Hematopoietic multipotent progenitor cell (in vitro differentiated cells): ENCODE data around the gene KIAA1614. TPM values are rescaled to one million over a fixed set of nuclear protein-coding genes. Genes with fewer than 3 reads are reported as not detected.

Experiments
- DNase-seq, 3 donors: peaks; one replicate each; pipeline ENCODE4 v3.0.0-alpha.2; 2011 to 2015; ENCODE audit warnings: low read depth in 2 of 3, low spot score in 2 of 3
- total RNA-seq: library from RNA; depleted of rRNA; stranded (reverse); fragments of >200 nt; gene quantifications from one replicate; pipeline ENCODE4 v1.2.3, GENCODE V29; 2012

The KIAA1614 gene, protein sequence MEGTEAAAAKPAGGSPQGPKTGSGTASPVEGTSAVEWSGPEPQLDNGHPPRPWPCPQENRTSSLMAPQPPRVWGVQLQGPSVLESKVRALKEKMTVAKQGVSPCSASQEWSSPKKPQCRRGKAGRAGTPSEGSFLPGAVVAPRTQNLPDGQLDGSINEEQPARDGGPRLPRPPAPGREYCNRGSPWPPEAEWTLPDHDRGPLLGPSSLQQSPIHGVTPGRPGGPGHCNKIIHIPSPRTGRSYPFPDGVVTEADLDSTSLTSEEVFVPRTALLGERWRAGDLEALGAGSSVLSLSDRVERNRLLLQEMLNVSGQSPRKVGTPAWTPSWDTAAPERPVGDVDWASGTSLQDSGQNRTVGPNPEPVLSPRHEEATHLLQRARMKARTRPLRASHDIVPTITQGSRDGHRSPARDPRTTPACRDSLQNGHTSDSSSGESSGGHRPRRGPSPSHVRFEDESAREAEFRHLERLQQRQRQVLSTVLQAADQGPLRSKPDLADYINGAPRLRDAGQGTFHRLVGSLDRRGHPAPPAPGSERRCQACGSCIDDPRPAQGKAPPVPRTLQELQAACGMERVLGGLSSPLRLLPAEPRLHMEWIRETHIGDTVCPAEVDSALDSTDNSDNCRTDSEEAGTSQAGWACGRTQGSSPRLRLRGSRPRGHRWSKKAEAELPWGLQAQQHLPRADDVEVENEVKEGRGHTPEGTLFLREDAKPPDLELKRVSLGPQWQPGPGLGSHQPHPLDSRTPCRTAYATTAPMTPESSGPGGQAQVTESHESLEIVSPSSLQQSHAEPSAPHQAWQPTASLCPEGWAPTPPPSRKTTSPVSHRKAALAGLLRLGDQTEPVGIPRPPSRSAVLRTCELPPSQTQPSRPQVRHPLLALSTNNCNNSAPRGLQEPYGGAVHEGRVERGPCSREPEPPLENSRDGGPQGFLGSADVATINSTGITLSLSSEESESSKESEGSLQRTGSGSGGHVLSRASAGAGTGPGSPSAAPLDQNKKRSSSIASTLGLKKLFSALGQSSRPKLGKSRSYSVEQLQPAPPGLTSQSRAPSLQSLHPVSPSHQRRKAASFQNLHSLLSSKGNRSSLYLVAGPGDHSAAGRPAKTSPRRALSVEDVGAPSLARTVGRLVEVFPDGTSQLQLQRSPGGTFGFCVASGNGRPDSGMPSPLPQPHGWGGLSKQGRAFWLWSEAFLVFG
- 0.81 TPM for total RNA-seq

DNA sequence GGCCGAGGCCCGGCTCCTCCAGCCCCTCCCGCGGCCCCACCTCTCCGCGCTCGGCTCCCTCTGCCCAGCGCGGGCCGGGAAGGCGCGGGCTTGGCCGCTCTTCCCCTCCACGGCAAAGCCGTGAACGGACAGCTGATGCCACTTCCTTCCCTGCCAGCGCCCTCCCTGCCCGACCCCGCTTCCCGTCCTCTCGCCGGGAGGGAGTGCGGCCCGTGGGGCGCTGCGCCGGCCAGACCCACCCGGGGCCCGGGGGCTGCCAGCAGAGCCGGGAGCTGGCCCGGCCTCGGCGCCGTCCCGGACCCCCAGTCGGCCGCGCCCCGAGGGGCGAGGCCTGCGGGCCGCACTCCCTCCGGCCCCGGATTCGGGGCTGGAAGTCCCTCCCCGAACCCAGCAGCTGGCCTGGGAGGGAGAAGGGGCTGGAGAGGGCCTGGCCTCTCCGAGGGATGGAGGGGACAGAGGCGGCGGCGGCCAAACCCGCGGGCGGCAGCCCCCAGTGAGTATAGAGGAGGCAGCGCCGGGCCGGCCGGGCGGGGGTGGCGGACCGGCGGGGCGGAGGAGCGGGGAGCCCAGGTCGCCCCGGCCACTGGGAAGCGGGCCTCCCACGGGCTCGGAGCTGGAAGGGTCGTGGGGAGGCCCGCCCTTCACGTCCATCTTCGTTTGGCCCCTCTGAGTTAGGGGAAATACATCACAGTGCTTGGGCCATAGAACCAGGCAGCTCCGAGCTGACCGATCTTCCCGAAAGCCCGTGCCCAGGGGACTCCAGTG is at the start of gene KIAA1614:
KIAA1614 (plus strand) TSS at position 97 of the 765 bp plus-strand sequence; CDS start at position 444, 347 bp downstream.
- no peak for DNase-seq

- DNase-seq, result peak; percentile 26 to 63 (median 30)
Measured at GRCh38 chr1:180863158-180863775, 49.4 kb upstream of the KIAA1614 start.

DNA sequence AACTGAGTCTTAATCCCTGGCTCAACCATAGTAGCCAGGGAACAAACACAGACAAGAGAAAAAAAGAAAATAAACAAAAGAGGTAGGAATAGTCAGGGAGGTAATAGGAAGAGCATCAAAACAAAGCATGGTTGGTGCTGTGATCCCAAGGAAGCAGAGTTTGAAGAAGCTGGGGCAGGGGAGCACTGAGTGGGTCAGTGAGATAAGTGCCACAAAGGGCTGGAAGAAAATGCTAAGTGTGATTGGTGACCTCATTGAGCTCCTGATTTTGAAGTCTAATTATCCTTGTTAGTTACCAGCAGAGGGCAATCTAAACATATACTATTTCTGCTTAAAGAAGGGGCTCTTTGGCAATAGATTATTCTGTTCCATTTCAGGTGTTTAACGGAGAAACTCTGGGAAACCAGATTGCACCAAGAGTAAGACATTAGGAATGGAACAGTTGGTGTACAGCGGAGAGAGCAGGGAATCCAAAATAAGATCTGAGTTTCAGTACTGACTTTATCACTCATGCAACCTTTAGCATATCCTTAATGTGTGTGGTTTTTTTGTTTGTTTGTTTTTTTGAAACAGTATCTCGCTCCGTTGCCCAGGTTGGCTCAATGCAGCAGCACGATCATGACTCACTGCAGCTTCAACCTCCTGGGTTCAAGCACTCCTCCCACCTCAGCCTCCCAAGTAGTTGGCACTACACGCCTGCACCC is 30.7 kb upstream of the KIAA1614 start:
- peak in 2 of 3 donors; percentile 29 to 56 for DNase-seq

GRCh38 chr1:180884588-180885300 is 28.0 kb upstream of the KIAA1614 start:
- no peak for DNase-seq

DNA sequence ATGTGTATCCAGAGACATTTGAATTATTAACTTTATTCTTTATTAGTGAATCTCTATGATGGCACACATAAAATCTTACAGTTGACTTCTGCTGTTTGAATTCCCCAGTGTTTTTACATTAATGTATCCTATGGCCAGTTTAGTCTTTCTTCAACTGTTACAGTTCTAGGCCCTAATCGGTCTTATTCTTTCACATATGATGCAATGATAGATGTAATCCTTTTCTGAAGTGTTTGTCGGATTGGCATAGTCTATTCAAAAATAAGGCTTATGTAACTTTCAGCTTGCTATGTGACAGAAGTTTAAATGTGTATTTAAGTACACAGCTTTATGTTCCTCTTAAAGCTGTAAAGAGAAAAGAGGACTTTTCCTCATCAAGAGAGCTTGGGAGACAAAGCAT is 26.4 kb upstream of the KIAA1614 start:
- no peak for DNase-seq

- no peak for DNase-seq
Measured at GRCh38 chr1:180887841-180888240, 24.9 kb upstream of the KIAA1614 start.

- DNase-seq, result no peak
Measured at GRCh38 chr1:180888870-180889269, 23.8 kb upstream of the KIAA1614 start.

- DNase-seq, result no peak
Measured at GRCh38 chr1:180889325-180889724, 23.4 kb upstream of the KIAA1614 start.

DNA sequence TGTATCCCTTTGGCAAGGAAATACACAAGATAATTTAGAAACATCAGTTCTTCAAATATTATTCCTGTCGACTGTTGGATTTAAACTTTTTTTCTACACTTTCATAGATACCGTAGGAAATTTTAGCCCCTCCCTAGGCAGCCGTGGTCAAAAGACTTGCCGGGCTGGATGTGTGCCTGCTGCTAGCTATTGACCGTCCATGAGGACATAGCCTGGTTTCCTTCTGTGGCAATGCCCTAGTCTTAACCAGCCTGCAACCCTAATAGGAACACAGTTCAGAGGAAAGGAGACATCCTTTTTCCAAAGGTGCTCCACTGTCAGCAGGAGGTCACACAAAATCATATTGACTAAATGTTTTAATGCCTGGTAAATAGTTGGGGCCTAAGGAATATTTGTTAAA is 20.4 kb upstream of the KIAA1614 start:
- DNase-seq, result no peak

GRCh38 chr1:180892675-180893074 is 20.0 kb upstream of the KIAA1614 start:
- DNase-seq, result no peak

- no peak for DNase-seq
Measured at GRCh38 chr1:180893614-180894013, 19.1 kb upstream of the KIAA1614 start.

- DNase-seq, result no peak
Measured at GRCh38 chr1:180896161-180896560, 16.5 kb upstream of the KIAA1614 start.

DNA sequence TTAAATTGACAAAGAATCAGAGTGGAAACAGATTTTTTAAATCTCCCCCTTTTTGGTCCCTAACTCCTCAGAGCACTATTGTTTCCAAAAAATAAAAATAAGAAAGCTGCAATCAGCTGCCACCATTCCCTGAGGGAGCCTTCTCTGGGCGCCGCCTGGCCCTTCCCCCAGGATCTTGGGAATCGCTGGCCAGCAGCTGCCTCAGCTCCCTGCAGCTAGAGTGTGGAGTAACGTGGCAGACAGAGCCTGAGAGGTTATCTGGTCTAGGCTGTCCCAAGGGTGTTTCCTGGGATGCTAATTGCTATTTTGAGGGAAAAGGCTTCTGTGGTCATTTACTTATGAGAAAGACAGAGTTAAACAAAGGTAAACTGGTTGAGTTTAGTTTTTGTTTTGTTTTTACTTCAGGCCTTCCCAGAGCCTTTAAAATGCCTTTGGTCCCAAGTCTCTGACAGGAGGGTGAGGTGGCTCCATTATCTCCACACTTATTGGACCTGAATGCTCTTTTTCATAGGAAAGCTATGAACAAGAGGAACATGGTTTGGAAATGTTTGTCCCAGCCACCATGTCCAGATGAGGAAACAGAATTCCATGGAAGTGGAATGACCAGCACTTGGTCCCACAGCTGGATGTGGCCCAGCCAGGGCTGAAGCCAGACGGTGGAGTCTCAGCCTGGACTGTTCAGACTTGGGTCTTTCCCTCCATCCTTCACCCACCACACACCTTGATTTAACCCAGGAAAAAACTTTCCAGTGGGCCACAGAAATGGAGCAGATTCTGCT is 14.1 kb upstream of the KIAA1614 start:
- DNase-seq, result no peak

GRCh38 chr1:180899262-180899661 is 13.4 kb upstream of the KIAA1614 start:
- DNase-seq, result no peak

DNA sequence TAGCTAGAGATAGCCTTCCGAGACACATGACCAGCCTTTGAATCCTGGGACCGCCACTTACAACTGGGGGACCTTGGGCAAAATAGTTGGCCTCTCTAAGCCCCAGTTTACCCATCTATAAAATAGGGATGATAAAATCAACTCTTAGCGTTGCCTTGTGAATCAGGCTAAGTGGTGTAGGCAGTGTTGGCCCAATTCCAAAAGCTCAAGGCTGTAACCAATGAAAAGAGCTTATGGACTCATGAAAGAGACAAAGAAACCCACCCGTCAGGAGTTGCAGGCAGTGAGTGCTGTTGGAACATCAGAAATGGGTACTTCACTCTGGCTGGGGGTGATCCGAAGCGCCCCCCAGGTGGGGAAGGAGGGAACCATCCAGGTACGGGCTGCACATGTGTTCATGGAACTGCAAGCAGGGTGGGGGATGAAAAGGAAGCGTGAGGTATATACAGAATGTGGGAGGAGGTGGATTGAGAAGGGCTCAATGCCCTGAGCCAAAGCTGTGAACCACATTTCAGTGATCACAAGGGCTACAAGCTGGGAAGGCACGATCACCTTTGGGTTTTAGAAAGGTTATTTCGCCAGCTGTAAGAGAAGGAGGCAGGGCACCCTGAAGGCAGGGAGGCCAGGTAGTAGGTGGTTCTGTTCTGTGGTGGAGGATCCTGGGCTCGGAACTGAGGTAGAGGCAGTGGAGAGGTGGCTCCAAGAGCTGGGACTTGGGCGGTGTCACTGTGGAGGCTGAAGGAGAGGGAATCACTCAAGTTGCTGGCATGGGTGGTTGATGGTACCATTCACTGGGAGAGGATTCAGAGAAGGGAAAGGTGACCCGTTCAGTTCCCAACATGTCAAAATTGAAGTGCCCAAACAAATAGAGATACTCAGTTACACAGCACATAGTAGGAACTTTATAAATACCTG is 11.4 kb upstream of the KIAA1614 start:
- no peak for DNase-seq

- DNase-seq, result no peak
Measured at GRCh38 chr1:180902541-180902940, 10.2 kb upstream of the KIAA1614 start.

DNA sequence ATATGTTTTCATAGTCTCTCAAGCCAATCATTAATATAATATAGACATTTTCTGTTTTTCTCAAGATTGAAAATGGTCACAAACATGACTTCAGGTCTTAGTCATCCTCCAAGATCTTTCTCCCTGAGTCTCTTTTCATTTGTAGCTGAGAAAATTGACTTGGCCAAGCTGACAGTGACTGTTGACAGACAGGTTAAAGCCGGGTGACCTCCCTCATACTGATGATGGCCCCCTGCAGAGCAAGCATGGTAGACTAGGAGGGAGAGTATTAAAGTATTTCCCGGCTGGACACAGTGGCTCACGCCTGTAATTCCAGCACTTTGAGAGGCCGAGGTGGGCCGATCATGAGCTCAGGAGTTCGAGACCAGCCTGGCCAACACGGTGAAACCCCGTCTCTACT is 6.8 kb upstream of the KIAA1614 start:
- no peak for DNase-seq
